Neuronal stem cell (in vitro differentiated cells): ENCODE measurements around the gene TPRG1L.

ENCODE experiments used
- DNase-seq: peaks from one replicate; pipeline ENCODE4 v3.0.0-alpha.2; 2013; ENCODE audit warnings: low spot score
- H2AFZ ChIP-seq: one replicate; pipeline ENCODE4 v1.6.1; 2013; ENCODE audit warnings: mild to moderate bottlenecking, low read length, inconsistent platforms
- H2AK5ac ChIP-seq: 2 replicates; pipeline ENCODE4 v1.6.1; 2013; ENCODE audit warnings: low read depth, mild to moderate bottlenecking, inconsistent platforms, low read length, moderate library complexity, mixed read lengths
- H2BK120ac ChIP-seq: 2 replicates; pipeline ENCODE4 v1.6.1; 2013; ENCODE audit warnings: low read depth, mild to moderate bottlenecking, inconsistent platforms, low read length, moderate library complexity, mixed read lengths
- H2BK12ac ChIP-seq: one replicate; pipeline ENCODE4 v1.6.1; 2013; ENCODE audit warnings: low read length, inconsistent platforms
- H2BK15ac ChIP-seq: 2 replicates; pipeline ENCODE4 v1.6.1; 2013; ENCODE audit warnings: mild to moderate bottlenecking, low read length, inconsistent platforms, mixed read lengths
- H2BK5ac ChIP-seq: one replicate; pipeline ENCODE4 v1.6.1; 2013; ENCODE audit warnings: inconsistent platforms, mild to moderate bottlenecking, low read length, moderate library complexity
- H3K14ac ChIP-seq: one replicate; pipeline ENCODE4 v1.6.1; 2013; ENCODE audit warnings: low read length, inconsistent platforms
- H3K18ac ChIP-seq: 2 replicates; pipeline ENCODE4 v1.6.1; 2013; ENCODE audit warnings: low read length, inconsistent platforms
- H3K23ac ChIP-seq: 2 replicates; pipeline ENCODE4 v1.6.1; 2013; ENCODE audit warnings: low read depth, mild to moderate bottlenecking, mixed read lengths, low read length, inconsistent platforms; ENCODE audit not compliant: poor library complexity
- H3K27ac ChIP-seq: replicated peaks from 3 replicates; pipeline ENCODE4 v1.5.1; 2013; ENCODE audit warnings: low read length, inconsistent platforms
- H3K27me3 ChIP-seq, 3 experiments: 2 replicates each; pipeline ENCODE4 v1.6.1; 2013; ENCODE audit warnings: low read length in 3 of 3, mild to moderate bottlenecking in 2 of 3, inconsistent platforms in 1 of 3, low read depth in 1 of 3, mixed read lengths in 1 of 3, moderate library complexity in 1 of 3; ENCODE audit not compliant: control insufficient read depth in 3 of 3, insufficient read depth in 3 of 3
- H3K36me3 ChIP-seq, 2 donors: replicated peaks in 1 of 2; 2 replicates each; pipeline ENCODE4 v1.6.1; 2013; ENCODE audit warnings: low read length in 2 of 2; ENCODE audit not compliant: control insufficient read depth in 2 of 2, insufficient read depth in 2 of 2
- H3K4ac ChIP-seq: 2 replicates; pipeline ENCODE4 v1.6.1; 2013; ENCODE audit warnings: inconsistent platforms, mild to moderate bottlenecking, low read length, moderate library complexity
- H3K4me1 ChIP-seq, 2 donors: 1 replicate in 1 of 2; 2 replicates in 1 of 2; pipeline ENCODE4 v1.6.1; 2013; ENCODE audit warnings: low read length in 2 of 2, low read depth in 1 of 2; ENCODE audit not compliant: control insufficient read depth in 2 of 2, insufficient read depth in 1 of 2
- H3K4me2 ChIP-seq: one replicate; pipeline ENCODE4 v1.6.1; 2013; ENCODE audit warnings: mild to moderate bottlenecking, low read length, inconsistent platforms; ENCODE audit not compliant: insufficient read depth, poor library complexity, severe bottlenecking
- H3K4me3 ChIP-seq, 2 donors: 2 replicates each; pipeline ENCODE4 v1.5.1; 2013; ENCODE audit warnings: low read length in 2 of 2, mild to moderate bottlenecking in 2 of 2, inconsistent platforms in 1 of 2, moderate library complexity in 1 of 2
- H3K79me1 ChIP-seq: one replicate; pipeline ENCODE4 v1.6.1; 2013; ENCODE audit warnings: low read depth, mild to moderate bottlenecking, inconsistent platforms, low read length, moderate library complexity
- H3K9ac ChIP-seq: one replicate; pipeline ENCODE4 v1.6.1; 2013; ENCODE audit warnings: mild to moderate bottlenecking, low read depth, low read length, inconsistent platforms; ENCODE audit not compliant: poor library complexity
- H3K9me3 ChIP-seq, 2 donors: replicated peaks in 1 of 2; 2 replicates each; pipeline versions ENCODE3 to v1.6.1; 2013; ENCODE audit warnings: low read length in 2 of 2, mild to moderate bottlenecking in 2 of 2, inconsistent platforms in 1 of 2, low read depth in 1 of 2, mixed read lengths in 1 of 2, moderate library complexity in 1 of 2; ENCODE audit not compliant: control insufficient read depth in 2 of 2, insufficient read depth in 1 of 2
- H4K8ac ChIP-seq: one replicate; pipeline ENCODE4 v1.6.1; 2013; ENCODE audit warnings: low read depth, mild to moderate bottlenecking, inconsistent platforms, low read length, moderate library complexity
- H4K91ac ChIP-seq: one replicate; pipeline ENCODE4 v1.6.1; 2013; ENCODE audit warnings: low read length, low read depth, mild to moderate bottlenecking, inconsistent platforms; ENCODE audit not compliant: poor library complexity
- WGBS, 2 donors: extraction: QIAGEN DNeasy Blood & Tissue Kit; methylation state at CpG; one replicate each; pipeline ENCODE4 v1.1.7; 2013; ENCODE audit warnings: missing lambda C conversion rate in 2 of 2, mixed read lengths in 1 of 2; ENCODE audit not compliant: insufficient read length in 2 of 2, insufficient replicate concordance in 1 of 2; ENCODE audit errors: extremely low coverage in 2 of 2; 5-methylcytosine and 5-hydroxymethylcytosine counted together

The TPRG1L gene

GRCh38 chr1:3600354-3600753 is 24.5 kb upstream of the TPRG1L start:
- H3K14ac ChIP-seq, result no peak overlapping the region
- H3K36me3 ChIP-seq, result peaks cover 4 to 6% of the 10 kb centered on the region in 2 donors
- H3K4me1 ChIP-seq, result peaks cover 23 to 24% of the 10 kb centered on the region in 2 donors
- no peaks in the 10 kb centered on the region for H3K27me3 ChIP-seq
- peak overlapping the region; percentile 49 for H2BK15ac ChIP-seq
- no peak overlapping the region for H2AFZ ChIP-seq
- no peak overlapping the region for H3K27ac ChIP-seq
- no peak for DNase-seq
- no peak overlapping the region for H4K8ac ChIP-seq
- no peak overlapping the region for H3K4ac ChIP-seq
- H2BK120ac ChIP-seq, result peak overlapping the region; percentile 2
- H2BK12ac ChIP-seq, result no peak overlapping the region
- H3K23ac ChIP-seq, result no peak overlapping the region
- no peak overlapping the region for H3K4me3 ChIP-seq
- H3K9ac ChIP-seq, result no peak overlapping the region
- H4K91ac ChIP-seq, result no peak overlapping the region
- no peak overlapping the region for H2AK5ac ChIP-seq
- no peak overlapping the region for H2BK5ac ChIP-seq
- H3K79me1 ChIP-seq, result peaks cover 32% of the 10 kb centered on the region
- H3K9me3 ChIP-seq, result peaks cover 0 to 4% of the 10 kb centered on the region in 2 donors
- no CpG with 5 or more reads among the region's 10 CpGs for WGBS, 2 donors
- H3K4me2 ChIP-seq, result no peak overlapping the region
- H3K18ac ChIP-seq, result no peak overlapping the region

- H3K27ac ChIP-seq, result no peak overlapping the region
- H3K36me3 ChIP-seq, result peaks cover 4 to 6% of the 10 kb centered on the region in 2 donors
- H4K8ac ChIP-seq, result no peak overlapping the region
- H3K4me1 ChIP-seq, result peaks cover 23 to 25% of the 10 kb centered on the region in 2 donors
- H3K23ac ChIP-seq, result no peak overlapping the region
- no peak overlapping the region for H2BK15ac ChIP-seq
- no peaks in the 10 kb centered on the region for H3K27me3 ChIP-seq
- H3K4me3 ChIP-seq, result no peak overlapping the region
- H4K91ac ChIP-seq, result no peak overlapping the region
- H3K4me2 ChIP-seq, result no peak overlapping the region
- no peak overlapping the region for H3K4ac ChIP-seq
- no peak overlapping the region for H2AK5ac ChIP-seq
- H3K14ac ChIP-seq, result no peak overlapping the region
- no peak for DNase-seq
- H3K18ac ChIP-seq, result no peak overlapping the region
- H3K9me3 ChIP-seq, result peaks cover 0 to 4% of the 10 kb centered on the region in 2 donors
- no peak overlapping the region for H2BK120ac ChIP-seq
- H2BK5ac ChIP-seq, result no peak overlapping the region
- H3K79me1 ChIP-seq, result peaks cover 32% of the 10 kb centered on the region
- no CpG with 5 or more reads among the region's 16 CpGs for WGBS, 2 donors
- no peak overlapping the region for H2AFZ ChIP-seq
- H3K9ac ChIP-seq, result peak overlapping the region; percentile 67
- H2BK12ac ChIP-seq, result no peak overlapping the region
Measured at GRCh38 chr1:3601743-3602142, 23.1 kb upstream of the TPRG1L start.

- peak overlapping the region; percentile 51 for H3K18ac ChIP-seq
- peak overlapping the region; percentile 60 for H3K23ac ChIP-seq
- H3K27me3 ChIP-seq, result no peaks in the 10 kb centered on the region
- peaks cover 0 to 4% of the 10 kb centered on the region in 2 donors for H3K9me3 ChIP-seq
- H3K14ac ChIP-seq, result peak overlapping the region; percentile 47
- WGBS, 2 donors, result no CpG with 5 or more reads among the region's 21 CpGs
- no peak overlapping the region for H4K91ac ChIP-seq
- peak overlapping the region; percentile 67 for H3K9ac ChIP-seq
- H2AFZ ChIP-seq, result no peak overlapping the region
- H3K36me3 ChIP-seq, result peaks cover 4 to 6% of the 10 kb centered on the region in 2 donors
- no peak for DNase-seq
- H2BK5ac ChIP-seq, result peak overlapping the region; percentile 19
- H3K4me1 ChIP-seq, result peaks cover 21 to 26% of the 10 kb centered on the region in 2 donors
- no peak overlapping the region for H3K27ac ChIP-seq
- H3K4ac ChIP-seq, result peak overlapping the region; percentile 56
- no peak overlapping the region for H2BK12ac ChIP-seq
- H3K4me2 ChIP-seq, result no peak overlapping the region
- no peak overlapping the region for H2BK15ac ChIP-seq
- H2BK120ac ChIP-seq, result no peak overlapping the region
- H4K8ac ChIP-seq, result peak overlapping the region; percentile 77
- no peak overlapping the region for H3K4me3 ChIP-seq
- peak overlapping the region; percentile 79 for H2AK5ac ChIP-seq
- peaks cover 33% of the 10 kb centered on the region for H3K79me1 ChIP-seq
Measured at GRCh38 chr1:3602375-3602774, 22.4 kb upstream of the TPRG1L start.

- Histone ChIP-seq H3K4me2 (no peak overlapping the region), H2BK120ac (no peak overlapping the region), H3K36me3 (peaks cover 4 to 6% of the 10 kb centered on the region in 2 donors), H2BK12ac (peak overlapping the region; percentile 31), H3K23ac (peak overlapping the region; percentile 60), H3K4me3 (no peak overlapping the region), H3K4ac (no peak overlapping the region), H4K8ac (no peak overlapping the region), H4K91ac (no peak overlapping the region), H3K27ac (no peak overlapping the region), H2AFZ (no peak overlapping the region), H2BK15ac (no peak overlapping the region), H2BK5ac (peak overlapping the region; percentile 19), H3K9me3 (peaks cover 0 to 4% of the 10 kb centered on the region in 2 donors), H3K18ac (peak overlapping the region; percentile 42), H3K14ac (peak overlapping the region; percentile 77), H3K27me3 (no peaks in the 10 kb centered on the region), H3K79me1 (peaks cover 35% of the 10 kb centered on the region), H3K9ac (peak overlapping the region; percentile 17), H3K4me1 (peaks cover 15 to 26% of the 10 kb centered on the region in 2 donors), H2AK5ac (peak overlapping the region; percentile 79)
- WGBS, 2 donors, result no CpG with 5 or more reads among the region's 11 CpGs
- DNase-seq, result no peak
Measured at GRCh38 chr1:3603156-3603555, 21.7 kb upstream of the TPRG1L start.
